ENCODE data around the gene TGFBI. TPM values are rescaled to one million over a fixed set of nuclear protein-coding genes. Genes with fewer than 3 reads are reported as not detected.
"Not testable (repeated sequence)": the region's sequence is repeated elsewhere in the genome, so short reads cannot be mapped to it uniquely, and the experiment has no call there.

TGFBI gene
- total RNA-seq, 2 donors from 2014 or later, result 17.9 to 41.7 TPM

GRCh38 chr5:136042665-136043121, 13.9 kb downstream of the TGFBI start:
- Histone ChIP-seq H3K4me3 (no peak overlapping the region), H3K27ac (no peak overlapping the region), H3K9me3 (no peaks in the 10 kb centered on the region), H3K27me3 (replicated peaks; ENCODE audit: insufficient read depth) (no peaks in the 10 kb centered on the region), H3K4me1 (replicated peaks) (no peaks in the 10 kb centered on the region), H3K36me3 (no peaks in the 10 kb centered on the region)
- DNase-seq (ENCODE audit: low spot score), result no peak
- intact Hi-C loops (cut with DNase I), result no loop called here
- TF ChIP-seq POLR2AphosphoS5 (IDR thresholded peaks at IDR 0.05) (no peak), CTCF (IDR thresholded peaks at IDR 0.05) (no peak), POLR2A (IDR thresholded peaks at IDR 0.05) (no peak)
- WGBS, result 71% methylated on average over 6 of the region's 6 CpGs

- no peak for TF ChIP-seq CTCF (IDR thresholded peaks at IDR 0.05)
- H3K36me3 ChIP-seq, result no peaks in the 10 kb centered on the region
- intact Hi-C loops (cut with DNase I), result no loop called here
- no peak overlapping the region for H3K27ac ChIP-seq
- H3K27me3 ChIP-seq (replicated peaks; ENCODE audit: insufficient read depth), result no peaks in the 10 kb centered on the region
- H3K9me3 ChIP-seq, result no peaks in the 10 kb centered on the region
- DNase-seq (ENCODE audit: low spot score), result no peak
- no peak overlapping the region for H3K4me3 ChIP-seq
- 87% methylated on average over 2 of the region's 2 CpGs for WGBS
- H3K4me1 ChIP-seq (replicated peaks), result no peaks in the 10 kb centered on the region
These were observed 14.8 kb downstream of the TGFBI start for GRCh38 chr5:136043551-136043950.

GRCh38 chr5:136043968-136044610, 15.3 kb downstream of the TGFBI start:
- Histone ChIP-seq H3K9me3 (no peaks in the 10 kb centered on the region), H3K27me3 (replicated peaks; ENCODE audit: insufficient read depth) (no peaks in the 10 kb centered on the region), H3K27ac (no peak overlapping the region), H3K36me3 (no peaks in the 10 kb centered on the region), H3K4me3 (no peak overlapping the region), H3K4me1 (replicated peaks) (no peaks in the 10 kb centered on the region)
- no peak for DNase-seq (ENCODE audit: low spot score)
- TF ChIP-seq POLR2A (IDR thresholded peaks at IDR 0.05) (no peak), CTCF (IDR thresholded peaks at IDR 0.05) (no peak), POLR2AphosphoS5 (IDR thresholded peaks at IDR 0.05) (no peak)
- intact Hi-C loops (cut with DNase I), result no loop called here
- 95% methylated on average over 8 of the region's 8 CpGs for WGBS

DNA sequence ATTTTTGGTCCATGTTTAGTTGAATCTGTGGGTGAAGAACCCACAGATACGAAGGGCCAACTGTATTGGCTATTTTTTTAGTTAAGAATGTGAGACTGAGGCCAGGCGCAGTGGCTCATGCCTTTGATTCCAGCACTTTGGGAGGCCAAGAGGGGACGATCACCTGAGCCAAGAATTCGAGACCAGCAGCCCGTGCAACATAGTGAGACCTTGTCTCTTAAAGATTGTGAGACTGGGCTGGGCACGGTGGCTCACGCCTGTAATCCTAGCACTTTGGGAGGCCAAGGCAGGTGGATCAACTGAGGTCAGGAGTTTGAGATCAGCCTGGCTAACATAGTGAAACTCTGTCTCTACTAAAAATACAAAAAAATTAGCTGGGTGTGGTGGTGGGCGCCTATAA, 16.2 kb downstream of the TGFBI start:
- not testable (repeated sequence) for H3K27me3 ChIP-seq (replicated peaks; ENCODE audit: insufficient read depth)
- 91% methylated on average over 8 of the region's 8 CpGs for WGBS

DNA sequence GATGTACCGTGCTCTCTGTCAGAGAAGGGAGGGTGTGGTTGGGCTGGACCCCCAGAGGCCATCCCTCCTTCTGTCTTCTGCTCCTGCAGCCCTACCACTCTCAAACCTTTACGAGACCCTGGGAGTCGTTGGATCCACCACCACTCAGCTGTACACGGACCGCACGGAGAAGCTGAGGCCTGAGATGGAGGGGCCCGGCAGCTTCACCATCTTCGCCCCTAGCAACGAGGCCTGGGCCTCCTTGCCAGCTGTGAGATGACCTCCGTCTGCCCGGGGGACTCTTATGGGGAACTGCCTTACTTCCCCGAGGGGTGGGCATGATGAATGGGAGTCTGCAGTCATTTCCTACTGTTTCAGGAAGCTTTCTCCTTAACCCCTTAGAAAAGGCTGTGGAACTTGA, 17.5 kb downstream of the TGFBI start:
- no peak overlapping the region for H3K27ac ChIP-seq
- TF ChIP-seq CTCF (IDR thresholded peaks at IDR 0.05) (no peak), POLR2A (IDR thresholded peaks at IDR 0.05) (no peak), POLR2AphosphoS5 (IDR thresholded peaks at IDR 0.05) (no peak)
- H3K9me3 ChIP-seq, result no peaks in the 10 kb centered on the region
- H3K4me3 ChIP-seq, result no peak overlapping the region
- no peak for DNase-seq (ENCODE audit: low spot score)
- intact Hi-C loops (cut with DNase I), result no loop called here
- 86% methylated on average over 12 of the region's 12 CpGs for WGBS
- H3K4me1 ChIP-seq (replicated peaks), result no peaks in the 10 kb centered on the region
- no peaks in the 10 kb centered on the region for H3K27me3 ChIP-seq (replicated peaks; ENCODE audit: insufficient read depth)
- H3K36me3 ChIP-seq, result no peaks in the 10 kb centered on the region

More for the DNA sequence above, 16.2 kb downstream of the TGFBI start:
- H3K9me3 ChIP-seq; H3K27ac ChIP-seq; H3K4me1 ChIP-seq (replicated peaks); H3K4me3 ChIP-seq; H3K36me3 ChIP-seq; DNase-seq (ENCODE audit: low spot score); intact Hi-C loops (cut with DNase I): not testable (repeated sequence)

Measured in prostate gland (tissue), 2 donors.